Esophagus squamous epithelium (tissue), 5 donors: ENCODE measurements around the gene GALR2. TPM values are rescaled to one million over a fixed set of nuclear protein-coding genes. Genes with fewer than 3 reads are reported as not detected.

Experiments
- DNase-seq: peaks from one replicate; lab custom pipeline; 2025; lab: John Stamatoyannopoulos, UW
- H3K27ac ChIP-seq, 4 donors: fragments of 200-600 bp; sonication (generic); one replicate each; pipeline ENCODE4 v1.5.1; 2016 to 2019; ENCODE audit warnings: mild to moderate bottlenecking in 1 of 4
- H3K27me3 ChIP-seq, 4 donors: fragments of 200-600 bp; sonication (generic); 1 replicate in 3 of 4; 2 replicates in 1 of 4; pipeline versions ENCODE4 v1.5.1 to v1.6.0; 2017 to 2021; ENCODE audit warnings: antibody characterized with exemption in 1 of 4
- H3K36me3 ChIP-seq, 3 donors: fragments of 200-600 bp; sonication (generic); one replicate each; pipeline ENCODE4 v1.5.1; 2016 to 2019
- H3K4me1 ChIP-seq, 3 donors: fragments of 200-600 bp; sonication (generic); one replicate each; pipeline ENCODE4 v1.5.1; 2017 to 2019
- H3K4me3 ChIP-seq, 4 donors: fragments of 200-600 bp; sonication (generic); 1 replicate in 3 of 4; 2 replicates in 1 of 4; pipeline ENCODE4 v1.5.1; 2016 to 2019; ENCODE audit warnings: mild to moderate bottlenecking in 2 of 4, moderate library complexity in 1 of 4
- H3K9me3 ChIP-seq, 3 donors: fragments of 200-600 bp; sonication (generic); one replicate each; pipeline ENCODE4 v1.5.1; 2016 to 2019
- CTCF ChIP-seq, 6 experiments: fragments of 450-650 bp in 4 of 6; fragments of 200-600 bp in 2 of 6; sonication (generic) in 2 of 6; IDR thresholded peaks; one replicate each; pipeline ENCODE4 v1.5.1; 2016 to 2019; ENCODE audit warnings: antibody characterized with exemption in 6 of 6, mild to moderate bottlenecking in 4 of 6, moderate library complexity in 4 of 6
- POLR2A ChIP-seq, 4 donors: fragments of 450-650 bp; IDR thresholded peaks; one replicate each; pipeline ENCODE4 v1.6.1; 2017; ENCODE audit warnings: antibody characterized with exemption in 4 of 4, mild to moderate bottlenecking in 4 of 4, moderate library complexity in 3 of 4
- WGBS, 2 donors: methylation state at CpG; one replicate each; pipeline ENCODE4 v1.1.5; 2018; 5-methylcytosine and 5-hydroxymethylcytosine counted together
- intact Hi-C: fragments of 100-400 bp; cut with DNase I; formaldehyde crosslinking; loops from one replicate; pipeline ENCODE4 v1.15.0; 2022
- total RNA-seq, 4 donors: library from RNA; depleted of rRNA; stranded (reverse); fragments of >200 nt; gene quantifications; one replicate each; pipeline ENCODE4 v1.1.0, GENCODE V29; 2016
- donor health status: DM: yes; HTN: yes; CAD: no.

The GALR2 gene
- total RNA-seq, 4 donors from 2014 or later = 0.32 to 1.6 (median 0.44) TPM; not detected in 1

- DNase-seq = no peak
- no peak overlapping the region for H3K4me3 ChIP-seq
- no peaks in the 10 kb centered on the region for H3K27me3 ChIP-seq
- H3K36me3 ChIP-seq = no peaks in the 10 kb centered on the region
- WGBS, 2 donors = 75 to 76% methylated on average over 5 of the region's 5 CpGs
- no peaks in the 10 kb centered on the region for H3K9me3 ChIP-seq
- peaks cover 6 to 15% (median 10%) of the 10 kb centered on the region in 3 donors for H3K4me1 ChIP-seq
- no peak for TF ChIP-seq CTCF (IDR thresholded peaks at IDR 0.05)
- no peak for TF ChIP-seq POLR2A (IDR thresholded peaks at IDR 0.05)
- intact Hi-C loops = loop anchor here (5.0 kb wide), 1 partner anchor 59 kb away; no protein-coding TSS in a partner anchor
- no peak overlapping the region for H3K27ac ChIP-seq
Measured at GRCh38 chr17:76123191-76123499, 48.6 kb downstream of the GALR2 start.

- 44% methylated on average over 2 of the region's 9 CpGs; no CpG with 5 or more reads in 1 of the 2 donors for WGBS, 2 donors
Measured at GRCh38 chr17:76123749-76124581, 49.4 kb downstream of the GALR2 start.

GRCh38 chr17:76124582-76125390 is 50.2 kb downstream of the GALR2 start:
- Histone ChIP-seq H3K36me3 (no peaks in the 10 kb centered on the region), H3K27ac (no peak overlapping the region), H3K4me1 (peaks cover 6 to 20% (median 10%) of the 10 kb centered on the region in 3 donors), H3K9me3 (no peaks in the 10 kb centered on the region), H3K4me3 (no peak overlapping the region), H3K27me3 (no peaks in the 10 kb centered on the region)
- TF ChIP-seq POLR2A (IDR thresholded peaks at IDR 0.05) (no peak), CTCF (IDR thresholded peaks at IDR 0.05) (peak in 1 of 6 experiments; percentile 18)
- DNase-seq = no peak
- intact Hi-C loops = loop anchor here (5.0 kb wide), 1 partner anchor 58 kb away; no protein-coding TSS in a partner anchor
- 84 to 85% methylated on average over 15 to 16 of the region's 22 CpGs for WGBS, 2 donors

More at GRCh38 chr17:76123749-76124581, 49.4 kb downstream of the GALR2 start:
- H3K9me3 ChIP-seq = no peaks in the 10 kb centered on the region
- no peaks in the 10 kb centered on the region for H3K27me3 ChIP-seq
- H3K4me3 ChIP-seq = no peak overlapping the region
- H3K36me3 ChIP-seq = no peaks in the 10 kb centered on the region
- no peak for TF ChIP-seq POLR2A (IDR thresholded peaks at IDR 0.05)
- peak in 1 of 6 experiments; percentile 12 for TF ChIP-seq CTCF (IDR thresholded peaks at IDR 0.05)
- peaks cover 6 to 15% (median 10%) of the 10 kb centered on the region in 3 donors for H3K4me1 ChIP-seq
- no peak for DNase-seq
- intact Hi-C loops = loop anchor here (5.0 kb wide), 1 partner anchor 58 kb away; no protein-coding TSS in a partner anchor
- H3K27ac ChIP-seq = no peak overlapping the region

- 91 to 94% methylated on average over 3 to 5 of the region's 5 CpGs for WGBS, 2 donors
- no peaks in the 10 kb centered on the region for H3K27me3 ChIP-seq
- no peak overlapping the region for H3K4me3 ChIP-seq
- intact Hi-C loops = no loop called here
- TF ChIP-seq POLR2A (IDR thresholded peaks at IDR 0.05) (no peak), CTCF (IDR thresholded peaks at IDR 0.05) (no peak)
- no peak overlapping the region for H3K27ac ChIP-seq
- peaks cover 6 to 25% (median 10%) of the 10 kb centered on the region in 3 donors for H3K4me1 ChIP-seq
- no peak for DNase-seq
- no peaks in the 10 kb centered on the region for H3K36me3 ChIP-seq
- no peaks in the 10 kb centered on the region for H3K9me3 ChIP-seq
Measured at GRCh38 chr17:76125391-76125675, 50.8 kb downstream of the GALR2 start.

- peaks cover 6 to 27% (median 10%) of the 10 kb centered on the region in 3 donors for H3K4me1 ChIP-seq
- H3K27me3 ChIP-seq = peaks cover 0 to 4% (median 0%) of the 10 kb centered on the region in 4 donors
- DNase-seq = no peak
- no peaks in the 10 kb centered on the region for H3K36me3 ChIP-seq
- TF ChIP-seq CTCF (IDR thresholded peaks at IDR 0.05) = no peak
- TF ChIP-seq POLR2A (IDR thresholded peaks at IDR 0.05) = no peak
- H3K9me3 ChIP-seq = no peaks in the 10 kb centered on the region
- intact Hi-C loops = no loop called here
- H3K4me3 ChIP-seq = no peak overlapping the region
- H3K27ac ChIP-seq = no peak overlapping the region
- 95 to 100% methylated on average over 1 of the region's 1 CpG for WGBS, 2 donors
Measured at GRCh38 chr17:76125922-76126321, 51.3 kb downstream of the GALR2 start.
